SU-DHL-6 (cell line): Measurements from ENCODE around the gene ESRP2.

Source experiments
- H2AFZ ChIP-seq: fragments of 200-600 bp; sonication (generic); 2 replicates; pipeline ENCODE4 v1.6.1; 2014; ENCODE audit warnings: low read depth, mild to moderate bottlenecking, moderate library complexity, mixed read lengths, antibody characterized with exemption, low read length; ENCODE audit not compliant: severe bottlenecking
- H3F3A ChIP-seq: fragments of 200-600 bp; shearing (Covaris generic); 2 replicates; pipeline ENCODE4 v1.6.0; 2016; ENCODE audit warnings: antibody characterized with exemption, mild to moderate bottlenecking; ENCODE audit not compliant: insufficient read depth
- H3K27ac ChIP-seq: fragments of 200-600 bp; sonication (generic); 2 replicates; pipeline ENCODE4 v1.5.1; 2016; ENCODE audit warnings: low read depth, mild to moderate bottlenecking, low read length, moderate library complexity, mixed read lengths
- H3K27me3 ChIP-seq: fragments of 200-600 bp; sonication (generic), shearing (Covaris generic); 2 replicates; pipeline ENCODE4 v1.6.0; 2014; ENCODE audit warnings: mild to moderate bottlenecking, low read length
- H3K36me3 ChIP-seq: fragments of 200-600 bp; sonication (generic); 2 replicates; pipeline ENCODE4 v1.6.1; 2014; ENCODE audit warnings: mild to moderate bottlenecking, low read length, mixed read lengths
- H3K4me2 ChIP-seq: fragments of 300-600, 200-600 bp; shearing (Covaris generic), sonication (generic); 2 replicates; pipeline ENCODE4 v1.6.0; 2014; ENCODE audit warnings: low read length, low read depth, mild to moderate bottlenecking; ENCODE audit not compliant: poor library complexity, severe bottlenecking
- H3K4me3 ChIP-seq: fragments of 200-600 bp; sonication (generic); 2 replicates; pipeline ENCODE4 v1.5.1; 2014; ENCODE audit warnings: antibody characterized with exemption, low read length, mild to moderate bottlenecking, mixed read lengths; ENCODE audit not compliant: insufficient read depth, poor library complexity, severe bottlenecking
- H3K79me2 ChIP-seq: fragments of 200-600 bp; sonication (generic); 2 replicates; pipeline ENCODE4 v1.6.1; 2014; ENCODE audit warnings: mild to moderate bottlenecking, low read length, moderate library complexity; ENCODE audit not compliant: insufficient read depth
- H3K9ac ChIP-seq: fragments of 200-600 bp; sonication (generic); 2 replicates; pipeline ENCODE4 v1.7.0; 2014; ENCODE audit warnings: mild to moderate bottlenecking, low read length
- H3K9me2 ChIP-seq: fragments of 200-600 bp; sonication (generic); replicated peaks from 2 replicates; pipeline ENCODE4 v1.6.1; 2014; ENCODE audit warnings: low read length; ENCODE audit not compliant: insufficient read depth
- H3K9me3 ChIP-seq: fragments of 200-600 bp; sonication (generic); 2 replicates; pipeline ENCODE4 v1.6.1; 2014; ENCODE audit warnings: low read length, mixed read lengths; ENCODE audit not compliant: insufficient read depth
- H4K20me1 ChIP-seq: fragments of 200-600 bp; sonication (generic); 2 replicates; pipeline ENCODE4 v1.6.1; 2014; ENCODE audit warnings: low read depth, mild to moderate bottlenecking, antibody characterized with exemption, low read length, moderate library complexity, mixed read lengths
- EZH2phosphoT487 ChIP-seq: fragments of 200-600 bp; sonication (generic), shearing (Covaris generic); conservative IDR thresholded peaks from 2 replicates; pipeline ENCODE4 v1.6.1; 2018; ENCODE audit warnings: mild to moderate bottlenecking, antibody characterized with exemption, low read length, moderate library complexity, mixed read lengths
- TF ChIP-seq, protein P1 (sequence below): fragments of 200-600 bp; sonication (generic); IDR thresholded peaks from one replicate; pipeline ENCODE4 v1.5.1; 2017; ENCODE audit warnings: antibody characterized with exemption, mild to moderate bottlenecking, low read length, moderate library complexity; ENCODE audit not compliant: insufficient read depth, poor library complexity, severe bottlenecking

The ESRP2 gene

DNA sequence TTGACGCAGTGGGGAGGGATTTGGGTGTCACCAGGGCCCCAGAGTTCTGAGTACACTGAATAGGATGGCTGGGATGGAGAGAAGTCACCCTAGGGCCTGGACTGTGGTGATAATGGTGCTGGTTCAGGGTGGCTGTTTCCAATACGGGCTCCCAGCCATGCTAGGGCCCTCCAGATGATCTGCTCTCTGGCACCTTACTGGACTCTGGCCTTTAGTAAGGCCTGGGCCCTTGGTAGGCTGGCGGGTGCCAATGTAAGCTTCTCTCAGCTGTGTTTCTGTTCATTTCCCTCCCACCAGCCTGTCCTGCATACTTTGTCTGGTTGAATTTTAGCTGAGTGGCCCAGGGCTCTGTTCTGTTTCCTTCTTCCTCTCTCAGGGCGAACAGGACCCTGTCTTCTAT is 12.0 kb upstream of the ESRP2 start:
- Histone ChIP-seq H3K79me2 (peaks cover 18% of the 10 kb centered on the region; the same call in 1 of the 2 replicates), H3K36me3 (no peaks in the 10 kb centered on the region), H4K20me1 (no peaks in the 10 kb centered on the region), H3K27me3 (no peaks in the 10 kb centered on the region), H3F3A (peaks cover 22% of the 10 kb centered on the region), H3K27ac (peak overlapping the region; percentile 20; the same call in 1 of the 2 replicates), H3K9ac (no peak overlapping the region), H3K9me3 (no peaks in the 10 kb centered on the region), H3K9me2 (no peaks in the 10 kb centered on the region), H3K4me2 (no peak overlapping the region), H3K4me3 (no peak overlapping the region), H2AFZ (no peak overlapping the region)
- TF ChIP-seq EZH2phosphoT487, result no peak
- TF ChIP-seq, protein P1, sequence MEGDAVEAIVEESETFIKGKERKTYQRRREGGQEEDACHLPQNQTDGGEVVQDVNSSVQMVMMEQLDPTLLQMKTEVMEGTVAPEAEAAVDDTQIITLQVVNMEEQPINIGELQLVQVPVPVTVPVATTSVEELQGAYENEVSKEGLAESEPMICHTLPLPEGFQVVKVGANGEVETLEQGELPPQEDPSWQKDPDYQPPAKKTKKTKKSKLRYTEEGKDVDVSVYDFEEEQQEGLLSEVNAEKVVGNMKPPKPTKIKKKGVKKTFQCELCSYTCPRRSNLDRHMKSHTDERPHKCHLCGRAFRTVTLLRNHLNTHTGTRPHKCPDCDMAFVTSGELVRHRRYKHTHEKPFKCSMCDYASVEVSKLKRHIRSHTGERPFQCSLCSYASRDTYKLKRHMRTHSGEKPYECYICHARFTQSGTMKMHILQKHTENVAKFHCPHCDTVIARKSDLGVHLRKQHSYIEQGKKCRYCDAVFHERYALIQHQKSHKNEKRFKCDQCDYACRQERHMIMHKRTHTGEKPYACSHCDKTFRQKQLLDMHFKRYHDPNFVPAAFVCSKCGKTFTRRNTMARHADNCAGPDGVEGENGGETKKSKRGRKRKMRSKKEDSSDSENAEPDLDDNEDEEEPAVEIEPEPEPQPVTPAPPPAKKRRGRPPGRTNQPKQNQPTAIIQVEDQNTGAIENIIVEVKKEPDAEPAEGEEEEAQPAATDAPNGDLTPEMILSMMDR, result no peak

DNA sequence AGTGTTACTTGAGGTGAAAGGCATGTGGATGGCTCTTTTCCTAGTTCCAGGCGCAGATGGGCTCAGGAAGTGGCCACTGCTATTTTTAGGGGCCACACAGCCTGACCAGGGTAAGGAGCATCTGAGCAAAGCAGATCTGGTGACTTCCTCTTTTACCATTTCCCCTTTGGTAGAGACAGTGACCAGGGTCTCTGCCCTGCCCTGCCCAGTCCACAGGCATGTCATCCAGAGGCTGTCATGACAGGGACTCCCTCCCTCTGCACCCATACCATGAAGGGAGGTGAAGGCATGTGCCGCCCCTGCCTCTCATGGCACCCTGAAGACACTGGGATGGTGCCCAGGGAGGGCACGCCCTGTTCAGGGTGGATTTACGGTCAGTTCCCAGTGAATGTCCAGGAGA is 11.5 kb upstream of the ESRP2 start:
- no peak overlapping the region for H3K4me3 ChIP-seq
- no peaks in the 10 kb centered on the region for H3K27me3 ChIP-seq
- H2AFZ ChIP-seq, result no peak overlapping the region
- peaks cover 17% of the 10 kb centered on the region for H3F3A ChIP-seq
- H3K9me3 ChIP-seq, result no peaks in the 10 kb centered on the region
- H3K27ac ChIP-seq, result peak overlapping the region; percentile 20; the same call in 1 of the 2 replicates
- no peaks in the 10 kb centered on the region for H4K20me1 ChIP-seq
- H3K4me2 ChIP-seq, result peak overlapping the region; percentile 69
- 0 out of 2 replicates have a peak overlapping the region, but pooled peaks have one; percentile 70 for H3K9ac ChIP-seq
- TF ChIP-seq EZH2phosphoT487, result no peak
- TF ChIP-seq, protein P1, result no peak
- no peaks in the 10 kb centered on the region for H3K36me3 ChIP-seq
- H3K9me2 ChIP-seq, result no peaks in the 10 kb centered on the region
- peaks cover 18% of the 10 kb centered on the region; the same call in 1 of the 2 replicates for H3K79me2 ChIP-seq

DNA sequence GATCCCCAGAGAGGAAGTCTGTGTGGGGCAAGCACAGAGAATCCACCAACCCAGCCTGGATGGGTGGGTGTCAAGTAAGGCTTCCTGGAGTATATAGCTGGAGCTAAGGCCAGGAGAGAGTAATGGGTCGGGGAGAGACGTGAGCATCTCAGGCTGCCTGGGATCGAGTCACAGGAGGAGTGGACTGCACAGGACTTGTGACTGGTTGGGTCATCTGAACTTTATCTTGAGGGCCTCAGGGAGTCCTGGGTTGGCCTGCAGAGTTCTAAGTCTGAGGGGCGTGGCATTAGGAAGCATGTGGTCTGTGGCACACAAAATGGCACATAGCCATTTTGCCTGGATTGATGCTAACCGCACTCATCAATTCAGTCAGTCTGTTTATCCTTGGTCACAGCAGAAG is 10.7 kb upstream of the ESRP2 start:
- Histone ChIP-seq H4K20me1 (no peaks in the 10 kb centered on the region), H3K27me3 (no peaks in the 10 kb centered on the region), H3F3A (peaks cover 11% of the 10 kb centered on the region), H3K36me3 (no peaks in the 10 kb centered on the region), H2AFZ (no peak overlapping the region), H3K9me2 (no peaks in the 10 kb centered on the region), H3K9me3 (no peaks in the 10 kb centered on the region), H3K9ac (peak overlapping the region; percentile 70; the same call in 1 of the 2 replicates), H3K27ac (no peak overlapping the region), H3K4me2 (peak overlapping the region; percentile 69), H3K4me3 (no peak overlapping the region), H3K79me2 (peaks cover 18% of the 10 kb centered on the region; the same call in 1 of the 2 replicates)
- no peak for TF ChIP-seq EZH2phosphoT487
- TF ChIP-seq, protein P1, result no peak
